ENCODE data around the gene AMFR. TPM values are rescaled to one million over a fixed set of nuclear protein-coding genes. Genes with fewer than 3 reads are reported as not detected.

Gene AMFR
- total and polyA plus RNA-seq, 10 of the 15 experiments (the other 5 are each of a cell fraction or from before 2014, with no cell fraction given), result 8.2 to 67.6 (median 28.1) TPM

DNA sequence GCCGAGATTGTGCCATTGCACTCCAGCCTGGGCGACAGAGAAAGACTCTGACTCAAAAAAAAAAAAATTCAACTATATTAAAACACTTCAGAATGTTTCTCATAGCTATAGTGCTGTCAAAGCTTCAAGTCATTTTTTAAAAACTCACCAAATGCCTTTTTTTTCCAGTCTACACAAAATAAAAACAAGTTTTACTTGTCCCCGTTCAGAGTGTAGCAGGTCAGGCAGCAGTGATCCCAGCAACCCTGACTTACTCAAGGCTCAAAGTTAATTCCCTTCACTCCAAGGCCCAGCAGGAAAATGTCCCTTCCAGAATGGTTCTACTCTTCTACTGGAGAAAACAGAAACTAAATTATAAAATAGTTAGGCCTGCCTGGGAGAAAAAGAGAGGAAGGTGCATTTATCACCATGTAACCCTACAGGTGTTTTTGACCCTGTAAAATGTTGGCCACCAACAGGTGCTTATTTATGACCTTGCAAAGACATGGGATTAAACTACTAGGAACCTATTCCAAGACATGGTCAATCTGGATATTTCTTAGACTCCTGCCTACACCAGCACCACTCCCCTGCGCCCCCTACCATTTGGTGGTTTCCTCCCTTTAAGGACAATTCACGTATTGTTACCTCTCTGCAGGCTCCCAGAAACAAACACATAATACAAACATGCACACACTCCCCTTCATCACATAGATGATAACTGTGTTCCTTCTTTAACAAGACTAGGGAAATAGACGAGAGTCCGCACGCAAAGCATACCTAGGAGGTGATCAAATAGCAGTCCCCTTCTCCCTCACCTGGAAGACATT is 5.4 kb downstream of the AMFR start:
- H3K36me3 ChIP-seq (ENCODE audit: control insufficient read depth in 2 of 2, insufficient read depth in 2 of 2, low read length in 1 of 2), result no peaks in the 10 kb centered on the region
- ChIA-PET POLR2A (interaction anchor here (2.6 kb wide), 1 partner anchor 31 kb away, joined by 8 read pairs; the partner anchor contains the start of genes NUDT21 and OGFOD1), SMC1A (ENCODE audit: uncharacterized antibody, unreplicated experiment) (interaction anchor here (0.9 to 1.8 kb wide), 4 partner anchors 11 to 31 kb away, joined by 3 to 8 read pairs (median 4); partner anchors contain the start of genes NUDT21 and OGFOD1), CTCF (interaction anchor here (0.6 to 1.7 kb wide), 4 partner anchors 9 to 1113 kb away, joined by 3 to 5 read pairs (median 3); no protein-coding TSS in a partner anchor), RAD21 (ENCODE audit: unreplicated experiment) (no interaction called here)
- peak overlapping the region; percentile 43 for H3K4me3 ChIP-seq
- FAIRE-seq (no peak), DNase-seq (ENCODE audit: low read depth, low spot score) (no peak), ATAC-seq (no peak)
- intact Hi-C loops (cut with micrococcal nuclease; ENCODE audit: unreplicated experiment) (no loop called here), in situ Hi-C loops (cut with MboI) (no loop called here)
- H3K9ac ChIP-seq (ENCODE audit: control insufficient read depth, insufficient read depth, low read length), result no peak overlapping the region
- BruUV-seq (replicated peaks), result no TSS peak
- H3K4me2 ChIP-seq (ENCODE audit: control insufficient read depth, insufficient read depth), result peak overlapping the region; percentile 95
- peaks cover 84% of the 10 kb centered on the region for H3K79me2 ChIP-seq (ENCODE audit: control insufficient read depth, insufficient read depth, low read length)
- 75% methylated on average over 8 of the region's 8 CpGs for WGBS (ENCODE audit: insufficient coverage, insufficient replicate concordance, low lambda C conversion rate, missing lambda C conversion rate)
- H2AFZ ChIP-seq (ENCODE audit: control insufficient read depth, low read depth, low read length), result no peak overlapping the region
- H3K4me1 ChIP-seq (ENCODE audit: control insufficient read depth, insufficient read depth, low read length), result peaks cover 12% of the 10 kb centered on the region
- H3K9me3 ChIP-seq (replicated peaks; ENCODE audit: control insufficient read depth, insufficient read depth, low read length), result no peaks in the 10 kb centered on the region
- H4K20me1 ChIP-seq (ENCODE audit: control insufficient read depth, insufficient read depth), result no peaks in the 10 kb centered on the region
- TF ChIP-seq ESRRA (IDR thresholded peaks at IDR 0.05; ENCODE audit: low read length) (no peak), ZNF274 (IDR thresholded peaks at IDR 0.05; ENCODE audit: insufficient read depth, insufficient read length) (no peak), STAT1 (conservative IDR thresholded peaks at IDR 0.05) (no peak), FOXM1 (IDR thresholded peaks at IDR 0.05; ENCODE audit: low read depth, low read length) (no peak), MEF2A (IDR thresholded peaks at IDR 0.05; ENCODE audit: insufficient read depth, low read depth, low read length) (no peak), ZNF217 (IDR thresholded peaks at IDR 0.05) (no peak), BHLHE40 (IDR thresholded peaks at IDR 0.05; ENCODE audit: borderline replicate concordance in 1 of 2, low read depth in 2 of 2, low read length in 1 of 2) (no peak)
- TF ChIP-seq, protein P1, sequence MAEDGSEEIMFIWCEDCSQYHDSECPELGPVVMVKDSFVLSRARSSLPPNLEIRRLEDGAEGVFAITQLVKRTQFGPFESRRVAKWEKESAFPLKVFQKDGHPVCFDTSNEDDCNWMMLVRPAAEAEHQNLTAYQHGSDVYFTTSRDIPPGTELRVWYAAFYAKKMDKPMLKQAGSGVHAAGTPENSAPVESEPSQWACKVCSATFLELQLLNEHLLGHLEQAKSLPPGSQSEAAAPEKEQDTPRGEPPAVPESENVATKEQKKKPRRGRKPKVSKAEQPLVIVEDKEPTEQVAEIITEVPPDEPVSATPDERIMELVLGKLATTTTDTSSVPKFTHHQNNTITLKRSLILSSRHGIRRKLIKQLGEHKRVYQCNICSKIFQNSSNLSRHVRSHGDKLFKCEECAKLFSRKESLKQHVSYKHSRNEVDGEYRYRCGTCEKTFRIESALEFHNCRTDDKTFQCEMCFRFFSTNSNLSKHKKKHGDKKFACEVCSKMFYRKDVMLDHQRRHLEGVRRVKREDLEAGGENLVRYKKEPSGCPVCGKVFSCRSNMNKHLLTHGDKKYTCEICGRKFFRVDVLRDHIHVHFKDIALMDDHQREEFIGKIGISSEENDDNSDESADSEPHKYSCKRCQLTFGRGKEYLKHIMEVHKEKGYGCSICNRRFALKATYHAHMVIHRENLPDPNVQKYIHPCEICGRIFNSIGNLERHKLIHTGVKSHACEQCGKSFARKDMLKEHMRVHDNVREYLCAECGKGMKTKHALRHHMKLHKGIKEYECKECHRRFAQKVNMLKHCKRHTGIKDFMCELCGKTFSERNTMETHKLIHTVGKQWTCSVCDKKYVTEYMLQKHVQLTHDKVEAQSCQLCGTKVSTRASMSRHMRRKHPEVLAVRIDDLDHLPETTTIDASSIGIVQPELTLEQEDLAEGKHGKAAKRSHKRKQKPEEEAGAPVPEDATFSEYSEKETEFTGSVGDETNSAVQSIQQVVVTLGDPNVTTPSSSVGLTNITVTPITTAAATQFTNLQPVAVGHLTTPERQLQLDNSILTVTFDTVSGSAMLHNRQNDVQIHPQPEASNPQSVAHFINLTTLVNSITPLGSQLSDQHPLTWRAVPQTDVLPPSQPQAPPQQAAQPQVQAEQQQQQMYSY (CRISPR knock-in tag; IDR thresholded peaks at IDR 0.05), result no peak
- TF ChIP-seq, protein P2, sequence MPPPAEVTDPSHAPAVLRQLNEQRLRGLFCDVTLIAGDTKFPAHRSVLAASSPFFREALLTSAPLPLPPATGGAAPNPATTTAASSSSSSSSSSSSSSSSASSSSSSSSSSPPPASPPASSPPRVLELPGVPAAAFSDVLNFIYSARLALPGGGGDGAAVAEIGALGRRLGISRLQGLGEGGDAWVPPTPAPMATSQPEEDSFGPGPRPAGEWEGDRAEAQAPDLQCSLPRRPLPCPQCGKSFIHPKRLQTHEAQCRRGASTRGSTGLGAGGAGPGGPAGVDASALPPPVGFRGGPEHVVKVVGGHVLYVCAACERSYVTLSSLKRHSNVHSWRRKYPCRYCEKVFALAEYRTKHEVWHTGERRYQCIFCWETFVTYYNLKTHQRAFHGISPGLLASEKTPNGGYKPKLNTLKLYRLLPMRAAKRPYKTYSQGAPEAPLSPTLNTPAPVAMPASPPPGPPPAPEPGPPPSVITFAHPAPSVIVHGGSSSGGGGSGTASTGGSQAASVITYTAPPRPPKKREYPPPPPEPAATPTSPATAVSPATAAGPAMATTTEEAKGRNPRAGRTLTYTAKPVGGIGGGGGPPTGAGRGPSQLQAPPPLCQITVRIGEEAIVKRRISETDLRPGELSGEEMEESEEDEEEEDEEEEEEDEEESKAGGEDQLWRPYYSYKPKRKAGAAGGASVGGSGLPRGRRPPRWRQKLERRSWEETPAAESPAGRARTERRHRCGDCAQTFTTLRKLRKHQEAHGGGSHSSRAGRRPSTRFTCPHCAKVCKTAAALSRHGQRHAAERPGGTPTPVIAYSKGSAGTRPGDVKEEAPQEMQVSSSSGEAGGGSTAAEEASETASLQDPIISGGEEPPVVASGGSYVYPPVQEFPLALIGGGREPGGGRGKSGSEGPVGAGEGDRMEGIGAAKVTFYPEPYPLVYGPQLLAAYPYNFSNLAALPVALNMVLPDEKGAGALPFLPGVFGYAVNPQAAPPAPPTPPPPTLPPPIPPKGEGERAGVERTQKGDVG (CRISPR knock-in tag; IDR thresholded peaks at IDR 0.05), result no peak
- peak overlapping the region; percentile 60; the same call in 1 of the 2 replicates for H3K27ac ChIP-seq (ENCODE audit: control insufficient read depth, insufficient read depth)
- H3K27me3 ChIP-seq (replicated peaks in 1 of 2; ENCODE audit: control insufficient read depth in 2 of 2, insufficient read depth in 2 of 2, low read length in 1 of 2), result no peaks in the 10 kb centered on the region

All from GM12878 (cell line).